GM18870 (cell line): ENCODE results near the gene NTF4.

ENCODE experiments used
- ATAC-seq: cut with Tn5 transposase; IDR thresholded peaks from one replicate; pipeline ENCODE4 v1.9.1; 2021; ENCODE audit warnings: moderate library complexity; ENCODE audit not compliant: unreplicated experiment

NTF4 gene

GRCh38 chr19:49064768-49065611, at the start of gene NTF4:
Gene NTF4, minus strand, starts transcription at chr19:49064818. Its CDS starts 2,821 bp downstream, at chr19:49061997.
- no peak for ATAC-seq

GRCh38 chr19:49113762-49114629, 49.4 kb upstream of the NTF4 start, which contains the start of gene LIN7B:
Gene LIN7B, plus strand, starts transcription at chr19:49114370. Its CDS starts 35 bp downstream, at chr19:49114405.
- ATAC-seq = no peak

DNA sequence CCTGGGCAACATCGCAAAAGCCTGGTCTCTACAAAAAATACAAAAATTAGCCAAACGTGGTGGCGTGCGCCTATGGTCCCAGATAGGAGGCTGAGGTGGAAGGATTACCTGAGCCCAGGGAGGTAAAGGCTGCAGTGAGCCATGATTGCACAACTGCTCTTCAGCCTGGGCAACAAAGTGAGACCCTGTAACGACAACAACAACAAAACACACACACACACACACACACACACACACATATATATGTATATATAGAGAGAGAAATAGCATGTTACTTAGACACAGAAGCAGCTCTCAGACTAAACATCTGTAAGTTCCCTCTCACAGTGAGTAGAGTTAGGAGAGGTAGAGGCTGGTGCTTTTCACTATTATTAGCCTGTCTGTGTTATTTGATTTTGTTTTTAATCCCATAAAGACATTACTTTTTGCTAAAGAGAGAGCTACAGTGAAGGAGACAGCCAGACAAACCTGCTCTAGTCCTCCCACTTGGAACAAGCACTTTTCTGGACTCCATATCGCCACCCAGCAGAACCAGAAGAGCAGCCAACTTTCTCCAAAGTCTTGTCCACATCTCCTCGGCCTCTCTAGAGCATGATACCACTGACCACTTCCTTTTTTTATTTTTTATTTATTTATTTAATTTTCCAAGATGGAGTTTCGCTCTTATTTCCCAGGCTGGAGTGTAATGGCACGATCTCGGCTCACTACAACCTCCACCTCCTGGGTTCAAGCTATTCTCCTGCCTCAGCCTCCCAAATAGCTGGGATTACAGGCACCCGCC, 46.8 kb upstream of the NTF4 start:
- no peak for ATAC-seq

- ATAC-seq = no peak
Measured at GRCh38 chr19:49110567-49110966, 45.9 kb upstream of the NTF4 start.

DNA sequence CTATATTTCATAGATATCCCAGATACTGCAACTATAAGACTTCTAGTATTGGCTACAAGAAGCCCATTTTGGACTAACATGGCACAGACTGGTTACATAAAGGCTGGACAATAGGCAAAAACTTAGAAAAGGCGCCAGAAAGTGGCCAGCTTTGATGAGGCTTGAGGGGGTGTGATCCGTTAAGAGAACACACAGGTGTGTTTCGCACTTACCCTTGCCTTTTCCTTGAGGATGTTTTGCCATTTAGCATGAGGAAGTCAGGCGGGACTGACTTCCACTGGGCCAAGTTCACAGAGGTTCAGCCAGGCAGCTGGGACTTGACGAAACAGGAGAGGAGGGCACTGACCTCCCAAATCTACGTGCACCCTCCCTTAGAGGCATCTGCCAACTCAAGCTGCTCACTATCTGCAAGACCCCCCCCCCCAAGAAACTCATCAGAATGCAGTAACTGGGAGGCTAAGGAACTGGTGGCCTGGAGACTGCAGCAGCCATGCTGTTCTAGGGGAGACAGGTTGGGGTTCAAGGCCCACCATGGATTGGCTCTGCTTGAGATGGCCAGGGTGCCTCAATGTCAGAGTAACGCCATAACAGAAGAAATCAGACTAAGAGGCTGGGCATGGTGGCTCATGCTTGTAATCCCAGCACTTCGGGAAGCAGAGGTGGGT, 45.1 kb upstream of the NTF4 start:
- no peak for ATAC-seq

DNA sequence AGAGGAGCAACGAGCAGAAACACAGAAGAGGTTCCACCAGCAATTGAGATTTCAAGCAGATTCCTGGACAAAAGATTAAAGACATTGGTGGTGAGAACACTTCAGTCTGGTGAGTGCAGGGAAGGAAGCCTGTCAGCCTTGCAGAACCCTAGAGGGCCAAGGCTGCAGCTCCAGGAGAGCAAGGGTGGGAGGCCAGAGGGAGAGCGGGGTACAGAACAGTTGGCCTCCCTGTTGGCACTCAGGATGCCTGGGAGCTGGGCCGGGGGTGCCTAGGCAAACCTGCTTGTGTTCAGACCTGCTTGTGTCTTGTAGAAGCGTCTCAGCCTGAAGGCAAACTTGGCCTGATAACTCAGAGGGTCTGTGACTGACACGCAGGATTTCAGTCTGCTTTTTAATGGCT, 44.4 kb upstream of the NTF4 start:
- no peak for ATAC-seq

DNA sequence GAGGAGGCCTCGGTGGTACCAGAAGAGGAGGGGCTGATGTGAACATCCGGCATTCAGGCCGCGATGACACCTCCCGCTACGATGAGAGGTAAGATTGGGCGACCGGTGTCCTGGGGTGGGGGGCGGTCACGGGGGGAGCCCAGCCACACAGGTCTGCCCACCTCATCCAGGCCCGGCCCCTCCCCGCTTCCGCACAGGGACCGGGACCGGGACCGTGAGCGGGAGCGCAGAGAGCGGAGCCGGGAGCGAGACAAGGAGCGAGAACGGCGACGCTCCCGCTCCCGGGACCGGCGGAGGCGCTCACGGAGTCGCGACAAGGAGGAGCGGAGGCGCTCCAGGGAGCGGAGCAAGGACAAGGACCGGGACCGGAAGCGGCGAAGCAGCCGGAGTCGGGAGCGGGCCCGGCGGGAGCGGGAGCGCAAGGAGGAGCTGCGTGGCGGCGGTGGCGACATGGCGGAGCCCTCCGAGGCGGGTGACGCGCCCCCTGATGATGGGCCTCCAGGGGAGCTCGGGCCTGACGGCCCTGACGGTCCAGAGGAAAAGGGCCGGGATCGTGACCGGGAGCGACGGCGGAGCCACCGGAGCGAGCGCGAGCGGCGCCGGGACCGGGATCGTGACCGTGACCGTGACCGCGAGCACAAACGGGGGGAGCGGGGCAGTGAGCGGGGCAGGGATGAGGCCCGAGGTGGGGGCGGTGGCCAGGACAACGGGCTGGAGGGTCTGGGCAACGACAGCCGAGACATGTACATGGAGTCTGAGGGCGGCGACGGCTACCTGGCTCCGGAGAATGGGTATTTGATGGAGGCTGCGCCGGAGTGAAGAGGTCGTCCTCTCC, 43.2 kb upstream of the NTF4 start:
- no peak for ATAC-seq

DNA sequence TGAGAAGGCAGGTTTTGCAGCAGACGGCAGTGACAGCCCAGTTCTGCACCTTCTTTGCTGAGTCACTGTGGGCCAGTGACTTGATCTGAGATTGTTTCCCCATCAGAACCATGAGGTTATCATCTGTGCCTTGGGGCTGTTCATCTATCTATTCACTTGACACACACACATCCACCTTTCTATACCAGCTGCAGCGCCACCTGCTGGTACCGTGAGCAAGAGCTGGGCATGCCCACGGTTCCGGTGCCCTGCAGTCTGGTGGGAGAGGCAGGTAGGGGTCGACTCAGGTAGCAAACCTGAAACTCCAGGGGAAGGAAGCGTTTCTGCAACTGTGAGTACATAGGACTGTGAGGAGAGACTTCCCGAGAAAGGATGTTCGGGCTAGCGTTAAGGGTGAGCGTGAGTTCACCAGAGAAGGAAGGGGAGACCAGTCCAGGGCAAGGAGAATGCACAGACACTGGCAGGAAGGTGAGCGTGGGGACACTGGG, 42.1 kb upstream of the NTF4 start:
- no peak for ATAC-seq

DNA sequence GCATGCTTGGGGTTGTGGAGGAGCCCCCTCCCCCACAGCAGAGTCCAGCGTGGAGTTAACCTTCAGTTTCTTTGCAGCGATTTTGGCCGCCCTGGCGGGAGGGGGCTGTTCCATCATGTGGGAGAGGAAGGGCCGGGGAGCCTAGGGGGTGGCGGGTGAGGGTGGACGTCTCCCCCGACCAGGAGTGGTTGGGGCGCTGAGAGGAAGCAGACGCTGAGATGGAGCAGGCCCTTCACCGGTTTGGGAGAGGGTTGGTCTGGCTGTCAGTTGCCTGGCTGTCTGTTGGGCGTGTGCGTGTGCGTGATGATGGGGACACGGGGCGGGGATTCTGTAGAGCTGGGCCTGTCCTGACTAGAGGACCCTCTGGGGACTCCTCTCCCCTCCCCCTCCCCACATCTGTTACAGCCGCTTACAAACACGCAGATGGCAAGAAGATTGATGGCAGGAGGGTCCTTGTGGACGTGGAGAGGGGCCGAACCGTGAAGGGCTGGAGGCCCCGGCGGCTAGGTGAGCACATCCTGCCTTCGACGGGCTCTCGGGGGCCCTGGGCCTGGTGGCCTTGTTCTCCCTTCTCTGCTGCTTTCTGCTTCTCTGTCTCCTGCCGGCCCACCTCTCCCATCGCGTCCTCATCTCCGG, 39.7 kb upstream of the NTF4 start:
- no peak for ATAC-seq

DNA sequence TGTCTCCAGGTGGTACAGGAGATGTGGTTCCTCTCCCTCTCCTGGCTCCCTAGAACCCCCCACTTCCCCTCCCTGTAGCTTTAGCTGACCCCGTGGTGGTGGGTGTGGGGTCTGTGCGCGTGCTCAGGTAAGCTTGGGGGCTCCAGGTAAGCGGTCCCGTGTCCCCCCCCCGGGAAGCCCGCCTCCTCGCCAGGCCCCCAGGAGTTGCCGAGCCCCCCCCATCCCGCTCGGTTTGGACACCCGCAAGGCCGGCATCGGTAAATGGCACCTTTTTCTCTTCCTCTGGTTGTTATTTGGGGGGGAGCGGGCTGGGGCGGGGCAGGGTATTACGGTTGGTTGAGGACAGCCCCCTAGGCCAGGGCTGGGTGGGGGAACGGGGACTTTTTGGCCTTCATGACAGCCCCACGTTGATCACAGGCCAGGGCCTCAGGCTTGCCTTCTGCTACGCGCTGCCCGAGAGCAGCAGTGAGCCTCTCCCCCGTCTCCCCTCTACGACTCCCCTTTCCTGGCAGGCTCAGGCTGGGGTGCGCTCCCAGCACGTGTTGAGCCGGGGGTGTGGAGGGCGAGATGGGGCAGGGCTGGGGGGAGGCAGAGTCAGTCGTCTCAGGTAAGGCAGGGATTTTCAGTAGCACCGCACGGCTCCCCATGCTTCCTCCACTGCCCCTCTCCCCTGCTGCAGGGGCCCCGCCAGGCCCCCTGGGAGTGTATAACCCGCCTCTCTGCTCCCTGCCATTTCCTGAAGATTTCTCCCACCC, 38.9 kb upstream of the NTF4 start:
- no peak for ATAC-seq

DNA sequence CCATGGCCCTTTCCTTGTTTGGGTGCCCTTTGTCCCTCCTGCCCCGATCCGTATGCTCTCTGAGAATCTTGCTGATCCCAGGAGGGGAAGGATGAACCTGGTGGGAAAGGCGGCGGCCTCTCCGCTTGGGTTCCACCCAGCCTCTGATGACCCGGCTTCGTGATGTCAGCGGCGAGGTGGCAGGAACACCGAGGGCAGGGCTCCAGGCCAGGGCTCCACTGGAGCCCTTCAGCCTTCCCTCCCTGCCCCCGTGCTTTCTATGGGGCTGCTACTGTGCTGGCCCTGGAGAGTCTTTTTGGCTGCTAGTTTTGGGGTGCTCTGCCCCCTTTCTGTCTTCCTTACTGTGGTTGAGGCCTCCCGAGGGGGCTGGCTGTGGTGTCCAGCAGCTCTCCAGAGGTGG, 37.7 kb upstream of the NTF4 start:
- ATAC-seq = no peak

DNA sequence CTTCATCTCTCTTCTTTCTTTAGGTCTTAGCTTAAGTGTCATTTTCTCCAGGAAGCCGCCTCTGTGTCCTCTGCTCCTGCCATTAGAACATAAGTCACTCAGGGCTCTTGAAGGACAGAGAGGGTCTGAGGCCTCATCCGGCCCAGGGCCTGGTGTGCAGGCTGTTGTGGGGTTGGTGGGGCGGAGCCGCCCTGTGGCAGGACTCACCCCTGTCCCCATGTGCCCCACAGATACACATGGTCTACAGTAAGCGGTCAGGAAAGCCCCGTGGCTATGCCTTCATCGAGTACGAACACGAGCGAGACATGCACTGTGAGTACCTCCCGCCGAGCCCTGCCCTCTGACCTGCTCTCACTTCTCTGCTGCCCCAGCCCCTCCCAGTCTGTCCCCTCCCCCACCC, 36.5 kb upstream of the NTF4 start:
- no peak for ATAC-seq

- ATAC-seq = no peak
Measured at GRCh38 chr19:49098795-49099194, 34.2 kb upstream of the NTF4 start.

GRCh38 chr19:49097453-49098288, 33.1 kb upstream of the NTF4 start:
- ATAC-seq = no peak

DNA sequence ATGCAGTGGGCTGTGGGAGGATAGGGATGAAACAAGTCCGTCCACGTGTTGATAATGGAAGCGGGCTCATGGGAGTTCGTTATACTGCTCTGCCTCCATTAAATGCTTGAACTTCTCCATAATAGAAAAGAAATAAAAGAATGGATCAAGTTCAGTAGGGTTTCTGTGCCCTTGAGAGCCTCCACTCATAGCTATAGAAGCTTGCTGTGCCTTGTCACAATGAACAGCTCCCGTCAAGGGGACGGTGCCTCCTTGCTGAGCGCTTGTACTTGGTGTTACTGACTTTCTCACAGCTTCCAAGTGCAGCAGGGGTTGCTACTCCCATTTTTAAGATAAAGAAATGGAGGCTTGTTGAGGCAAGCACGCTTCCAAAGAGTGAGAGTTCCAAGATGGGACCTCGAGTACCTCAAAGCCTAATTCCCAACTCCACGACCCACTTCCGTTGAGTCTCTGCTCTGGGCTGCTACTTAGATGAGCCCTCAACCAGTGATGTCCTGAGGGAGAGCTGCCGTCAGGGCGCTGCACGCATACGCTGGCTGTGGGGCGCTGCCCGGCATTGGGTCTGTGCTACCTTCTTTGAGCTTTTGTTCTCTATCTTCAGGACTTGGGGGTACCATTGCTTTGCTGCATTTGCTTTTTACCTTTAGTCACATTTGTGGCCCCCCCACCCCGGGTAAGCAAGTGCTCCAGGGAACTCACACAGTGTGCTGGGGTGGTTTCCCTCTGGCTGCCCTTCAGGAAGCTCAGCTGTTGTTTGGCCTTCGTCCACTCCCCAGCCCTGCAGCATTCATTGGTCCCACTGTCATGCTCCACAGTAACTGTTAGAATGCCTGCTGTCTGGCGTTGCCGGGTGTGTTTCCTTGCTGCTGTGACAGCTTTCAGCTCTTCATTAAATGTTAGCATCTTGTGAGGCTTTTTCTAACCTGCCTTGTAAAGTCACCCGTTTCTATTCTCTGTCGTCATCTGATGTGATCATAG, 30.2 kb upstream of the NTF4 start:
- ATAC-seq = no peak

GRCh38 chr19:49092686-49093085, 28.1 kb upstream of the NTF4 start:
- no peak for ATAC-seq
